HG03575 (cell line): ENCODE results near the gene SRC.

ENCODE experiments used
- ATAC-seq: cut with Tn5 transposase; IDR thresholded peaks from one replicate; pipeline ENCODE4 v1.9.1; 2021; ENCODE audit not compliant: unreplicated experiment, insufficient number of reproducible peaks, low FRiP score; ENCODE audit errors: extremely low read depth

Gene SRC

DNA sequence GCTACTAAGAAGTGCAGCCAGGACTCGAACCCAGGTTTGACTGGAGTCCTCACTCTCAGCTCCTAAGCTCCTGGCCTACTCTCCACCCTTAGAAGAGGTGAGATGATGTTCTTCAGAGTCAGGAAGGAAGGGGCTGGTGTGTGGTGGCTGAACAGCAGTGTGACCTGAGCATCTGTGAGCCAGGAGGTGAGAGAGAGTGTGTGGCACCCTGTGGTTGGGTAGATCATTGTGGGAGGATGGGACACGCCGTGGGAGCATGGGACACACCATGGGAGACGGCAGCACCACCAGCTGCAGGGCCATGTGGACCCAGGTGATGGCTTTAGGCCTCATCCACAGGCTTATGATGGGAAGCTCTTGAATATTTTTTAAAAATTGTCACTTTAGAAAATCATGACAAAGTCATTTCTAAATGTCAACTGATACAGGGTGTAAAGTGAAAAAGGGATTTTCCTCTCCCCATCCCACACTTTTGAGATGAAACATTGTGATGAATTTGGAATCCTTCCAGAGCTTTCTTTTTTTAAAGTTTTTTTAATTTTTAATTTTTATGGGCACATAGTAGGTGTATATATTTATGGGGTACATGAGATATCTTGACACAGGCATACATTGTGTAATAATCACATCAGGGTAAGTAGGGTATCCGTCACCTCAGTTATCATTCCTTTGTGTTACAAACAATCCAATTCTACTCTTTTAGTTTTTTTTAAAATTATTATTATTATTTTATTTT, 31.6 kb downstream of the SRC start:
- no peak for ATAC-seq

DNA sequence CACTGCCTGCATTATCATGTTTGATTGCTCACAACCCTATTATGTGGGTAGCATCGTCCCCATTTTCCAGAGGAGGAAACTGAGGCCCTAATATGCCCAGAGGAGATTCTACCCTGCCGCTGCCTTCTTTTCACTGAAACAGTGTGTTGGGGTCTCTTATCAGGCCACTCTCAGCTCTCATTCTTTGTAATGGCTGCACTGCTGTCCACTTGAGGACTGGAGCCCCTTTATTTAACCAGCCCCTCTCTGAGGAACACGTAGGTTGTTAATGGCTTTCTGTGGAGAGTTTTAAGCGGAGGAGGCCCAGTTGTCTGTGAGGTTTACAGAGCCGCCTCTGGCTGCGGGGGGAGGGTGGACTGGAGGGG, 32.5 kb downstream of the SRC start:
- no peak for ATAC-seq

DNA sequence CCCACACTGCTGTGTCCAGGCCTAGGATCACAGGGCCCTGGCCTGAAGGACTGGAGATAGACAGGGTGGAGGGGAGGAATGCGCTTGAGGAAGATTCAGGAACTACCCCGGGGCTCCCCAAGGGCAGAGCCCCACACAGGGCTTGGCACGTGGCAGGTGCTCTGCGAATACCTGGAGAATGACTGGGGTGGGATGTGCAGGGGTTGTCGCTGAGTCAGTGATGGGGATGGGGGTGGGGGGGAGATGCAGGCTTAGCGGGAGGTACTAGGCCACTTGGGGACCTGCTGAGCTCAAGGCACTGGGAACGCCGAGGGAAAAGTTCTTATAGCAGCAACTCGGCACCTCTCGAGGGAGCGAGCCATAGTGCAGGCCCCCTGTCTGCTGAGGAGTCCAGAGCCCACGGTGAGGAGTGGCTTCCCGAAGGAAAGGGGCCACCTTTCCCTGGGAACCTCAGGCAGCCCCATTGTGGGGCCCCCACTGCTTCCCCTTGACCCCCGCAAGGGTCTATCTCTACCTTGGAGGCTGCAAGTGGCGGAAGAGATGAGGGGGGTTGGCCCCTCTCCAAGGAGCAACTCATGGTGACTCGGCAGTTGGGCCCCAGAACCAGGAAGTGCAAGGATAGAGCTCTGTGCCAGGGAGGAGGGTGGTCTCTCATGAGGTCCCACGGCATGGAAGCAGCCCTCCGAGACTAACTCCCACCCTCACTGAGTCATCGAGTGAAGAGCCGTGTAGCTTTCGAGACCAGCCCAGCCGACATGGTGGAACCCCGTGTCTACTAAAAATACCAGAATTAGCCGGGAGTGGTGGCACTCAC, 33.1 kb downstream of the SRC start:
- ATAC-seq = no peak

DNA sequence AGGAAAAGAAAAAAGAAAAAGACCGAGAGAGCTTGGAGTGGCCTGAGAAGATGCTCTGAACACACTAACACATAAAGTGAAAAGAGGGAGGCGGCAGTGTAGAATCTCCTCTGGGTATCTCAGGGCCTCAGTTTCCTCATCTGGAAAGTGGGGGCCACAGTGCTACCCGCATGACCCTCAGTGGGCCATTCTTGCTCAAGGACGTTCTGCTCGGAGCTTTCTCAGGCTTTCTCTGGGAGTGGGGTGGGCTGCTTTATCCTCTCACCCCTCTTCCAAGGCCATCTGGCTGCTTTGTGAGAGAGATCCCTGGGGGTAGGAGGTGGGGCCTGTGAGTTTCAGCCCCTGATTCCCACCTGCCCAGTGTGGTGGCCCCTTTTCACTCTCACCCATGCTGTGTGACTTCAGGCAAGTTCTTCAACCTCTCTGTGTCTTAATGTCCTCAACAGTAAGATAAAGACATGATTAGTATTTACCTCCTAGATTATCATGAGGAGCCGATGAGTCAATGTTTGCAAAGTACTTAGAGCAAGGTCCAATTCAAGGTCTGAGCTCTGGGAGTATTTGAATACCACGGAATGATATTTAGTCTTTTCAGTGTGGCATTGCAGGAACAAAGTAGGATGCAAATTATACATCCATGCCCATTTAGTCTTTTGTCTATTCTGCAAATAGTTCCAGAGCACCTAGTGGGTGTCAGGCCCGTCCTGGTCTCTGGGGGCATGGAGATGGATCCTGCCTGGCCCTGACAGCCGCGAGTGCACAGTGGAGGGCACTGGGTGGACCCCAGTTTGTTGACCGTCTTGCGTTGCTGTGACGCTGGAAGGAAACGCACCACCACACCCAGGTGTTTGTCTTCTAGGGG, 34.3 kb downstream of the SRC start:
- ATAC-seq = no peak

DNA sequence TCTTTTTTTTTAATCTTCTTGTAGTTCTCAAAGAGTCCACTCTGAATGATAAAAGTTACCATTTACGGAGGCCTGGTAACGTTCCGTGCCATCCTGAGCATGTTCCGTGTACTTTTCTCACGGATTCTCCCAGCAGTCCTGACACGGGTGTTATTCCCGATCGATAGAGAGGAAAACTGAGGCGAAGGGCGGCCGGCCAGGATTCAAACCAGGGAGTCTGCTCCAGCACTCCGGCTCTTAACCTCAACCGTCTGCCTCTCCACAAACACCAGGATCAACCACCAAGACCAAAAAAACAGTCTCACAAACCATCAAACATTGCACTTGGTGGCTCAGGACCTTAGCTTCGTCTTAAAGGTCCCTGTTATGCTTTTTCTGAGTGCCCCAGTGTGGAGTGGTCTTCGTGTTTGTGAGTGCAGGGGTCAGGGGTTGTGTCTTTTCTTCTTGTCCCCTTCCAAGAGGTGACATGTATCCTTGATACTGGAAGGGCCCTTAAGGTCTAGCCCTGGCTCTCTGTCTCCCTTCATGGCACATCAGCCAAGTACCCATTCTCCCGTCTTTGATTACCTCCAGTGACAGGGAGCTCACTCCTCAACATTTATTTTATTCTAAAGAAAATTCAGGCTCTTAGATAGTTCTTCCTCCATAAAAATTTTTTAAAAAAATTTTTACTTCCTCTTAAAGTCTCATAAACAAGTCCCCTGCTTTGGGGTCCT, 35.1 kb downstream of the SRC start:
- no peak for ATAC-seq

DNA sequence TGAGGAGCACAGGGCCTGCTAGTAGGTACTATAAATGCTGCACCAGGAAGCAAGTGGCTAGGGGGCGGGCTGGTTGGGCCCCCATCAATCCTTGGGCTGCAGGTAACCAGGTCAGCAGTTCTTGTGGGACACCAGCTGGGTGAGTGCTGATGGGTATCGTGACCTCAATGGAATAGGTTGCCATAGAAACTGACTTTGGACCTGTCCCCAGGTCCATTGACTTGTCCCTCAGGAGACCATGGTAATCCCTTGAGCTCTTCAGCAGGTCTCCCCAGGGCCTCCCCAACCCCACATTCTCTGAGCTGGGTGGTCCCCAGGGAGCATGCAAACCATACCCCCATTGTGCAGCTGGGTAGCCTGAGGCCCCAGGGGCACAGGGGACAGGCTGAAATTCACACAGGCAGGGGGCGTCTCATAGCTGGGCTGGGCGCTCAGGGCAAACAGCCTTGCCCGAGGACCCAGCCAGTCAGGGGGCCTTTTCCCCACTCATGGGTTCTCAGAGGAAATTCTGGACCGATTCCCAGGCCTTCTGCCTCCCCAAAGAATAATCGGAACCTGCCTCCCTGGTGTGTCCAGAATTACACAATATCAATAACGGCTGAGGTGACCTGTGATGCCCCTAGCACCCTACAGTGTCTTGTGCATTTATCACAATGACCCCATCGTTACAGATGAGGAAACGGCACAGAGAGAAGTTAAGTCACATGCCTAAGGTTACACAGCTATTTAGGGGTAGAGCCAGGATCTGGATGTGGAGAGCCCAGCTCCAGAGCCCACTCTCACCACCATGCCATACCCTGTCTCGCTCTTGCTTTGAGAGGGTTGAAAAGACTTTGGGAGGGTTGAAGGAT, 35.9 kb downstream of the SRC start:
- ATAC-seq = no peak

DNA sequence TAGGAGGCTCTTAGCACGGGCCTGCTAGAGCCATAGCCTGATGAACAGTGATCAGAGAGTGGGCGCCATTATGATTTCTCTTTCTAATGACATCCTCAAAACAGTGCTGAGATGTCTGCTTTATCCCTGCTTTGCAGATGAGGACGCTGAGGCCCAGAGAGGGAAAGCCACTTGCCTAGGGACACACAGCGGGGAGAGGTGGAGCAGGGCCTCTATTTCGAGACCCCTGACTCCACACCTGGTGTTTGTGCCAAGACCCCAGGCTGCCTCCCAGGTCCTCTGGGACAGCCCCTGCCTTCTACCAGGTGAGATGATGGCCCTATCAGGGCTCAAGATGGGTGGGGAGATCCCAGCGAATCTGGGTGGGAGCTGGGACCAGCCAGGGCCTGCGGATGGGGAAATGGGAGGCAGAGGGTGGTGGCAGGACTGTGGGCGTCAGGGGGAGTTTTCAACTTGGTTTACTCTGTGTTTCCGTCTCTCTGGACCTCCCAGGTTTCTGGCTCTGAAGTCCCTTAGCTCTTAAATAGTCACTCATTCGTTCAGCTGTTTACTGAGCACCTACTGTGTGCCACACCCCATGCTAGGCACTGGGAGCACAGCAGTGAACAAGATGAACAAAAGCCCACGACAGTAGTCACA, 36.7 kb downstream of the SRC start:
- no peak for ATAC-seq

DNA sequence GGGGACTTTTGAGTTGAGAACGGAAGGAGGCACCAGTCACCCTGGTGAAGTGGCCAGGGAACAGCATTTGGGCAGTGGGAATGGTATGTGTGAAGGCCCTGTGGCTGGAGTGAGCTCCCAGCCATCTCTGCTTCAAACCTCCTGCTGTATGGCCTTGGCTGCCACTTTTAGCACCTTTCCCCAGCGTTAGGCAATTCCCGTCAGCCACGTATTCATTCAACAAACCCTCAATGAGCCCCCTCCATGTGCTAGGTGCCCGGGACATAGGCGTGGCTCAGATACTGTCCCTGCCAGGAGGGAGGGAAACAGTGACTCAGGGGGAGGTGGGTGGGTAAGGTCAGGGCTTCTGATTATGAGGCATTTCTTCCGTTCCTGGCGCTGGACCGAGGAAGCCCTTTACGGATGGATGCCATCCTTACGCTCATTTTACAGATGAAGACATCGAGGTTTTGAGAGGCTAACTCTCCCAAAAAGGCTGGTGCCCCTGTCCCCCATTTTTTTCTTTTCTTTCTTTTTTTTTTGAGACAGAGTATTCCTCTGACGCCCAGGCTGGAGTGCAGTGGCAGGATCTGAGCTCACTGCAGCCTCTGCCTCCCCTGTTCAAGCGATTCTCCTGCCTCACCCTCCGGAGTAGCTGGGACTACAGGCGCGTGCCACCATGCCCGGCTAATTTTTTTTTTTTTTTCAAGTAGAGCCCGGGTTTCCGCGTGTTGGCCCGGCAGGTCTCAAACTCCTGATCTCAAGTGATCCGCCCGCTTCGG, 37.5 kb downstream of the SRC start:
- no peak for ATAC-seq

DNA sequence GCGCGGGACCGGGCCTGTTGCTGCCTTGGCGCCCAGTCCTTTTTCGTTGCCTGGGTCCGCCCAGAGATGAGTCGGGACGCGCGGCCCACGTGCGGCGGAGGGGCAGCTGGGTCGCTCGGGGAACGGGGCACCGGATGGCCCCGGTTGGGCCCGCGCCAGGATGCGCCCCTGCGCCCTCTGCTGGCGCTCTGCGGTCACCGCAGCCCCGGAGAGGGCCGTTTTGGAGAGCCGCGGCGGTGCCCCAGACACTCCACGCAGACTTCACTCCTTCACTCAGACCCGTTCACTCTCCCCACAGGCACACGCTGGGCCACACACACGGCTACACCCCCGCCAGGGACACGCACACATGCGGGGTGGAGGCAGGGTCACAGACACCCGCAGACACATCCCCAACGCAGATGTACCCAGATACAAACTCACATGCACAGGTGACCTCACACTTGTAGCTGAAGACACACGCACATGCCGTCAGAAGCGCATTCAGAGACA, 38.8 kb downstream of the SRC start:
- ATAC-seq = no peak

DNA sequence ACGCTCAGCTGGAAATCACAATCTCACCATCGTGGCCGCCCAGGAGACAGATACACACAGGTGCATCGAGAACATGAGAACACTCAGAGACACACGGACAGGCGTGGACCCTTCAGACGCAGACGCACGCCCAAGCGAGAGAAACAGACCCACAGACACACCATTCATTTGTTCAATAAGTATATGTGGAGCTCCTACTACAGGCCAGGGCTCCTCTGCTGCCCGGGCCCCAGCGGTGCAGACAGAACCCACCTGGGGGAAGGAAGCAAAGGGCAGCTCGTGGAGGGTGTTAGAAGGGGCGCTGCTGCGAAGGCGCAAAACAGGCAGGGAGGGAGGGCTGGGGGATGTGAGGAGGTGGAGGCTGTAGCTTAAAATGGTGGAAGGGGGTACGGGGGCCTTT, 39.2 kb downstream of the SRC start:
- no peak for ATAC-seq

DNA sequence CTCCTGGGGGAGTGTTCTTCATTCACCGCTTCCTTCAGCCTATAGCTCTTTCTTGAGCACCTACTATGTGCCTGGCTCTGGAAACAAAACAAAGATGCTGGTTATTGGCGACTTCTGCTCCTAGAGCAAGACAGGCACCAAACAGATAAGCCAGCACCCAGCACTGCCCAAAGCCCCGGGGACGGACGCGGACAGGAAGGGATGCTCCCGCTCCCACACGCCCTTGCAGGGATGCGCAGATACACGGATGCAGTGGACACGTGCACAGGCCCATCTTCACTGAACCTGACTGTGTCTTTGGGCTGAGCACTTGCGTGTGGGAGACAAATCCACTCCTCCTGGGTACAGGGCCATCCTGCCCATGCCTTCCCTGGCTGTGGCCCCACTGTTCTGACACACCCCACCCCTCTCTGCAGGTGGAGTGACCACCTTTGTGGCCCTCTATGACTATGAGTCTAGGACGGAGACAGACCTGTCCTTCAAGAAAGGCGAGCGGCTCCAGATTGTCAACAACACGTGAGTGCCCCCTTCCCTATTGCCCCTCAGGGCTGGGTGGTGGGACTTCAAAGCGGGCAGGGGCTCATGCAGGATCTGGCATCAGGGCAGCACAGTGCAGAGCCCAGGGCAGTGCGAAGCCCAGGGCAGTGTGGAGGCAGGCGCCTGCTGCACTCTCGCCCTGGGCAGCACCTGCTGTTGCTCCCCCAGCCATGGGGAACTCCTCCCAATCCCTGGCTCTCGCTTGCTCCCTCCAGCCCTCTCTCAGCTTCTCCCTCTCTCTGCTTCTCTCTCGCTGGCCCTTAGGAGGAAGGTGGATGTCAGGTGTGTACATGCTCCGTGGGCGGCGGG, 39.9 kb downstream of the SRC start:
- ATAC-seq = no peak

DNA sequence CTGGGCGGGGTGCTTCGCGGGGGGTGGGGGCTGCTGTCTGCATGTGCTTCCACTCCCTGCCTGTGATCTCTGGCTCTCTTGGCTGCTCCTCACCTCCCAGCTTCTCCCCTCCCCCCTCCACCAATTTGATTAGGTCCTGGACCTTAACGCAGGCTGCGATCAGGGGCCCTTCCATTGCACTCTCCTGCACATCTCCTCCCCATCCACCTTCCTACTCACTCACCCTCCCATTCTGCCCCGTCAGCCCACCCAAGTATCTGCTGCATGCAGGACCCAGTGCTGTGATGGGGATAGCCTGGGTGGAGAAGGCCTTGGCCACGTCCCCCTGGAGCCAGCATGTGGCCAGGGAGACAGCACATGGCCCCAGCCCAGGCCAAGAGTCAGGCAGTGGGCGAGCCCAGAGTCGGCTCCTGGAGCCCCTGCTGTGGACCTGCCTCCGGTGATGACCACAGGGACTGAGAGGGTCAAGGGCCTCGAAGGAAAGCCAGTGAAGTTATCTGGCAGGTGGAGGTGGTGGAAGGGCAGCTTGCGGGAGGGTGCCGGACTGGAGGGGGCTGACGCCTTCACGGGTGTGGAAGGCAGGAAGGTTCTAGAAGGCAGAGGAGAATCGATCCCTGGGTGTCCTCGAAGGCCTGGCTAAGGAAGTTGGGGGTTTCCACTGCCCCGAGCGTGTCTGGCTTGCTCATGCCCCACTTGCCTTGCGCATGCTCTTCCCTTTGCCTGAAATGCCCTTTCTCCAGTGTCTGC, 40.7 kb downstream of the SRC start:
- no peak for ATAC-seq

DNA sequence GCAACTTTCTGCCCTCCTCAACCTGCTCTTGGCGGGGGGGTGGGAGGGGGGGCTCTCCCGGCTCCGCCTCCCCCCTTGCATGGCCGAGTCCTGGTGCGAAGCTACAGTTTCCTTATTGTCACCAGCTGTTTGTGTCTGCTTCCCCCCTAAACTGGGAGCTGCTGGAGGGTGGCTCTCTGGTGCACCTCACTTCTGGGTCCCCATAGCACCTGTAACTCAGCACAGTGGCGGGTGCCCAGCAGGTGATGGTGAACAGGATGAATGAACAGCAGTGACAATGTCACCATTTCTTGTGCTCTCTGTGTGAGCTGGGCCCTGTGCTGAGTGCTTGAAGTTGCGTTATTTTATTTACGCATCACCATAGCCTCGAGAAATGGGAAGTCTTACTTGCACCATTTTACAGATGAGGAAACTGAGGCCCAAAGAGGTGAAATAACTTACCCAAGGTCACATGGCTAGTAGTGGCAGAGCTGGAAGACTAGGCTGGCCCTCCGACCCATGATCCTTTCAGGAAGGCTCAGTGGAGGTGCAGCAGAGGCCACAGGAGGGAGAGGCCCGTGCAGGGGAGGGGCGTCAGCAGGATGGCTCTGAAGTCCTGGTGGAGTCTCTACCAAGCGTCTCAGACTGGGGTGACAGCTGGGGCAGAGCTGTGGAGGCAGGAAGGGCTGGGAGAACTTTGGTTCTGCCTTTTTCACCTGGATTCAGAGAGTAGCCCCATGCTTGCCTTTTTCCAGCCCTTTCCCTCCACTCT, 41.8 kb downstream of the SRC start:
- no peak for ATAC-seq

DNA sequence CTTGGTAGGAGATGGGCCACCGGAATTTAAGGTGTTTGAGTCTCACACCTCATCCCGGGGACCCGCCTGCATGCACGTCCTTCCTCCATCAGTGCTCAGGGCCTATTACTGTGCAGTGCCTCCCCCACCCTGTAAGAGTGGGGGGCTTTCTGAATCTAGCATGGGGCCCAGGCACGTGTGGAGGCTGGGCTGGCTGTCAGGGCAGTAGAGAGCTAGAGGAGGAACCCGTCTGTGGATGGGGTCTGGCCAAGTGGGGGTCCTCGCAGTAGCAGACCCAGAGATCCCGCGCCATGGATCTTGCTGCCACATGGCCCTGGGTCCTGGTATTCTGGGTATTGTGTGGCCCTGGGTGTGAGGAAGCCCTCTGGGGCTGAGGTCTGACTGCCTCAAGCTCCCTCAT, 42.9 kb downstream of the SRC start:
- ATAC-seq = no peak

DNA sequence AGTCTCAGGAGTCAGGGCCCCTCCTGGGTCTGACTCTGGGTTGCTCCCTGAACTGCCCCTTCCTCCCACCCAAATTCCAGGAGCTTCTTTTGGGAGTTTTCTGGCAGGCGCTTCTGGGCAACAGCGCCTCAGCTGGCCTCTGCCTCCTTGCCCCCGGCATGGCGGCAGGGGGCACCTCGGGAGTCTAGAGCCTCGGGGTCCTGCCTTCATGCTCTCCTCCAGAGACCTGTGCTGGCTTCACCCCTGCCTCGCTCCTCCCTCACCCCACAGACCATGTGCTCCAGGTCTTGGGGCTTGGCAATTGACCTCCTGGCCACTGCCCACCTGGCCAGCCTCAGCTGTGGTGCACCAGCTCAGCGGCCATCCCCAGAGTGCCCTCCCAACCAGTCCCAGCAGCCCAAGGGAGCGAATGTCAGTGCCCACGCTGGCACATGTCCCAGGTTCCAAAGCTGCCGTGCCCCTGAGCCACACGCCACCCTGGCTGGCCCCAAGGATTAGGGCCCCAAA, 43.4 kb downstream of the SRC start:
- no peak for ATAC-seq
